K562 (cell line): Measurements from ENCODE around the gene WASF2. TPM values are rescaled to one million over a fixed set of nuclear protein-coding genes. Genes with fewer than 3 reads are reported as not detected.
A peak's percentile ranks its signal among the peaks of the same experiment; 100 is the strongest.

Source experiments
- C11orf30 ChIP-seq: fragments of 450-650 bp; IDR thresholded peaks from 2 replicates; pipeline ENCODE4 v1.6.1; 2016; ENCODE audit warnings: low read depth, mild to moderate bottlenecking
- CBX5 ChIP-seq: IDR thresholded peaks from 2 replicates; pipeline ENCODE4 v1.6.1; 2014; ENCODE audit warnings: low read depth, borderline replicate concordance
- ELF4 ChIP-seq: fragments of 450-650 bp; formaldehyde crosslinking; IDR thresholded peaks from 2 replicates; pipeline ENCODE4 v1.4.0; 2022; ENCODE audit warnings: missing genetic modification characterization
- polyA plus RNA-seq, 8 experiments: library from polyadenylated mRNA; depleted of rRNA in 4 of 8; stranded (reverse) in 5 of 8; unstranded in 3 of 8; fragments of >200 nt; fragmentation: Nextera tagmentation in 2 of 8; fragmentation: Illumina TruSeq in 1 of 8; extraction: Ambion mirVana in 2 of 8; extraction: Trizol in 1 of 8; gene quantifications; 2 replicates each; pipeline versions ENCODE4 v1.2.1 to v1.2.3, GENCODE V29; 2011 to 2014; ENCODE audit warnings: inconsistent platforms in 1 of 8, missing spikeins in 1 of 8
- total RNA-seq, 7 experiments: library from RNA; depleted of rRNA in 6 of 7; stranded (reverse); fragments of >200 nt in 6 of 7; fragmentation: Illumina TruSeq in 2 of 7; extraction: Trizol in 2 of 7; gene quantifications; 2 replicates each; pipeline versions ENCODE4 v1.2.1 to v1.2.3, GENCODE V29; 2011 to 2021; ENCODE audit warnings: low replicate concordance in 1 of 7
- TF ChIP-seq, protein P1 (sequence below), 2 experiments: fragments of 450-650 bp; IDR thresholded peaks; 2 replicates each; pipeline ENCODE4 v1.6.1; 2016; ENCODE audit warnings: mild to moderate bottlenecking in 2 of 2, borderline replicate concordance in 1 of 2, low read depth in 1 of 2, moderate library complexity in 1 of 2
- TF ChIP-seq, protein P2 (sequence below), 2 experiments: fragments of 450-650 bp; conservative IDR thresholded peaks; 2 replicates each; pipeline ENCODE4 v1.6.1; 2017; ENCODE audit warnings: mild to moderate bottlenecking in 2 of 2, moderate library complexity in 2 of 2

WASF2 gene
- total and polyA plus RNA-seq, 9 of the 15 experiments (the other 6 are each of a cell fraction or from before 2014, with no cell fraction given), result 8.2 to 163 (median 31.2) TPM

- TF ChIP-seq, protein P1, sequence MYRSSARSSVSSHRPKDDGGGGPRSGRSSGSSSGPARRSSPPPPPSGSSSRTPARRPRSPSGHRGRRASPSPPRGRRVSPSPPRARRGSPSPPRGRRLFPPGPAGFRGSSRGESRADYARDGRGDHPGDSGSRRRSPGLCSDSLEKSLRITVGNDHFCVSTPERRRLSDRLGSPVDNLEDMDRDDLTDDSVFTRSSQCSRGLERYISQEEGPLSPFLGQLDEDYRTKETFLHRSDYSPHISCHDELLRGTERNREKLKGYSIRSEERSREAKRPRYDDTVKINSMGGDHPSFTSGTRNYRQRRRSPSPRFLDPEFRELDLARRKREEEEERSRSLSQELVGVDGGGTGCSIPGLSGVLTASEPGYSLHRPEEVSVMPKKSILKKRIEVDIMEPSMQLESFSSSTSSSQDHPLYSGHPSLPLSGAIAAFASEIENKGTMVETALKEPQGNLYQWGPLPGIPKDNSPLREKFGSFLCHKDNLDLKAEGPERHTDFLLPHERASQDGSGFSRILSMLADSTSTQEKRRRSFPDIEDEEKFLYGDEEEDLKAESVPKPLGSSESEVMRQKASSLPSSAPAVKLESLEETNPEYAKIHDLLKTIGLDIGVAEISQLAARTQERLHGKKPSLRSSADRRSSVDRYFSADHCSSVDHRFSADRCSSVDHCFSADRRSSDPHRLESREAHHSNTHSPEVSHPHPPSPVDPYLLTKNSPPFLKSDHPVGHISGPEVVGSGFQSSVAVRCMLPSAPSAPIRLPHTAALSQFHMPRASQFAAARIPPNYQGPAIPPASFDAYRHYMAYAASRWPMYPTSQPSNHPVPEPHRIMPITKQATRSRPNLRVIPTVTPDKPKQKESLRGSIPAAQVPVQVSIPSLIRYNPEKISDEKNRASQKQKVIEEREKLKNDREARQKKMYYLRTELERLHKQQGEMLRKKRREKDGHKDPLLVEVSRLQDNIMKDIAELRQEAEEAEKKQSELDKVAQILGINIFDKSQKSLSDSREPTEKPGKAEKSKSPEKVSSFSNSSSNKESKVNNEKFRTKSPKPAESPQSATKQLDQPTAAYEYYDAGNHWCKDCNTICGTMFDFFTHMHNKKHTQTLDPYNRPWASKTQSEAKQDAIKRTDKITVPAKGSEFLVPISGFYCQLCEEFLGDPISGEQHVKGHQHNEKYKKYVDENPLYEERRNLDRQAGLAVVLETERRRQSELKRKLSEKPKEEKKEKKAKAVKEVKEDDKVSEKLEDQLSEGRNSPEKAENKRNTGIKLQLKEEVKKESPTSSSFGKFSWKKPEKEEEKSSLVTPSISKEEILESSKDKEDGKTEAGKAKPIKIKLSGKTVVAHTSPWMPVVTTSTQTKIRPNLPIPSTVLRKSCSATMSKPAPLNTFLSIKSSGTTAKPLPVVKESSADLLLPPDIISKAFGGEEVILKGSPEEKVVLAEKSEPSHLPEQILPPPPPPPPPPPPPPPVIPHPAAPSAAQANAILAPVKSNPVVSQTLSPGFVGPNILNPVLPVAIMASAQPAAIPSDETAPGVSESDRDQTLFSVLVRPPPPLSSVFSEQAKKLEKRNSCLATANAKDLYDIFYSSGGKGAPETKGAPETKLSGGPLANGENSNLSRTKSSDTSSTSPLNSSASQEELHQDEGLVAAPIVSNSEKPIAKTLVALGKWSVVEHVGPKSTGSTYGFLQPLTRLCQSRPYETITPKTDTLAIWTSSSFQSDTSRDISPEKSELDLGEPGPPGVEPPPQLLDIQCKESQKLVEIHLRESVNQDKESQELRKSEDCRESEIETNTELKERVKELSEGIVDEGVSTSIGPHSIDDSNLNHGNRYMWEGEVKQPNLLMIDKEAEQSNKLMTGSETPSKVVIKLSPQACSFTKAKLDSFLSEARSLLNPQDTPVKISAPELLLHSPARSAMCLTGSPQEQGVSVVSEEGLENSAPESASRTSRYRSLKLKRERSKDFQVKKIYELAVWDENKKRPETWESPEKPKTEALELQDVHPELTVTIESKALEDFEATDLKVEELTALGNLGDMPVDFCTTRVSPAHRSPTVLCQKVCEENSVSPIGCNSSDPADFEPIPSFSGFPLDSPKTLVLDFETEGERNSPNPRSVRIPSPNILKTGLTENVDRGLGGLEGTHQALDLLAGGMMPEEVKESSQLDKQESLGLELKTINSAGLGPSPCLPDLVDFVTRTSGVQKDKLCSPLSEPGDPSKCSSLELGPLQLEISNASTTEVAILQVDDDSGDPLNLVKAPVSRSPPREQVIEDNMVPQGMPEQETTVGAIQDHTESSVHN (IDR thresholded peaks at IDR 0.05; ENCODE audit: borderline replicate concordance in 1 of 2, low read depth in 1 of 2), result no peak
- TF ChIP-seq C11orf30 (peak; percentile 54), CBX5 (no peak), ELF4 (CRISPR knock-in tag) (no peak)
- TF ChIP-seq, protein P2, sequence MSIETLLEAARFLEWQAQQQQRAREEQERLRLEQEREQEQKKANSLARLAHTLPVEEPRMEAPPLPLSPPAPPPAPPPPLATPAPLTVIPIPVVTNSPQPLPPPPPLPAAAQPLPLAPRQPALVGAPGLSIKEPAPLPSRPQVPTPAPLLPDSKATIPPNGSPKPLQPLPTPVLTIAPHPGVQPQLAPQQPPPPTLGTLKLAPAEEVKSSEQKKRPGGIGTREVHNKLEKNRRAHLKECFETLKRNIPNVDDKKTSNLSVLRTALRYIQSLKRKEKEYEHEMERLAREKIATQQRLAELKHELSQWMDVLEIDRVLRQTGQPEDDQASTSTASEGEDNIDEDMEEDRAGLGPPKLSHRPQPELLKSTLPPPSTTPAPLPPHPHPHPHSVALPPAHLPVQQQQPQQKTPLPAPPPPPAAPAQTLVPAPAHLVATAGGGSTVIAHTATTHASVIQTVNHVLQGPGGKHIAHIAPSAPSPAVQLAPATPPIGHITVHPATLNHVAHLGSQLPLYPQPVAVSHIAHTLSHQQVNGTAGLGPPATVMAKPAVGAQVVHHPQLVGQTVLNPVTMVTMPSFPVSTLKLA (conservative IDR thresholded peaks at IDR 0.05), result no peak; a peak in 1 of 4 replicates
Measured at GRCh38 chr1:27436204-27437159, 53.5 kb downstream of the WASF2 start (continued).
